ENCODE measurements around the gene FGF9.

GRCh38 chr13:21748166-21748565 lies 77.3 kb downstream of the FGF9 start:
- TF ChIP-seq CTCF (IDR thresholded peaks at IDR 0.05) (no peak), POLR2A (IDR thresholded peaks at IDR 0.05) (no peak)
